A549 (cell line): ENCODE results near the gene IFI27L2. TPM values are rescaled to one million over a fixed set of nuclear protein-coding genes. Genes with fewer than 3 reads are reported as not detected.

Experiments used
- ATAC-seq, 2 experiments: fragments of 200-7000 bp in 1 of 2; fragments of >200 bp in 1 of 2; cut with Nextera tagmentation in 1 of 2; cut with Tn5 transposase in 1 of 2; 3 replicates each; pipeline versions ENCODE4 v1.8.0 to v1.9.1; 2018 to 2020; ENCODE audit warnings: mild to moderate bottlenecking in 1 of 2, moderate library complexity in 1 of 2
- CTCF ChIA-PET: fragments of 300-600 bp; sonication (Branson Sonifier 250); formaldehyde crosslinking; extraction: SDS; loops from one replicate; lab custom pipeline; 2021; ENCODE audit warnings: antibody characterized with exemption, inconsistent platforms; lab: Yijun Ruan, JAX
- POLR2A ChIA-PET: fragments of 350-600 bp; formaldehyde crosslinking; extraction: SDS; loops from one replicate; lab custom pipeline; 2021; ENCODE audit warnings: antibody characterized with exemption, inconsistent platforms; lab: Yijun Ruan, JAX
- DNase-seq, 2 experiments: peaks; one replicate each; pipeline versions ENCODE4 v3.0.0 to v3.0.0-alpha.2; 2011 to 2016; ENCODE audit warnings: low read depth in 1 of 2, low spot score in 1 of 2
- FAIRE-seq: peaks from 2 replicates; lab custom pipeline; 2011; peaks lifted over from hg19 to GRCh38; lab: Jason Lieb, UNC
- H3K27ac ChIP-seq, 2 experiments: fragments of >200 bp; sonication (Bioruptor Twin); formaldehyde crosslinking; 3 replicates each; pipeline ENCODE4 v1.5.1; 2016 to 2017
- H3K4me1 ChIP-seq: fragments of >200 bp; sonication (Bioruptor Twin); formaldehyde crosslinking; 3 replicates; pipeline ENCODE4 v1.6.1; 2016
- H3K4me2 ChIP-seq: fragments of >200 bp; sonication (Bioruptor Twin); formaldehyde crosslinking; 3 replicates; pipeline ENCODE4 v1.6.1; 2016
- H3K4me3 ChIP-seq: fragments of >200 bp; sonication (Bioruptor Twin); formaldehyde crosslinking; 3 replicates; pipeline ENCODE4 v1.5.1; 2016
- H3K9me3 ChIP-seq: fragments of >200 bp; sonication (Bioruptor Twin); formaldehyde crosslinking; 3 replicates; pipeline ENCODE4 v1.6.1; 2016
- CBX2 ChIP-seq: fragments of 200-600 bp; sonication (generic); IDR thresholded peaks from 2 replicates; pipeline ENCODE4 v1.6.1; 2016; ENCODE audit warnings: low read depth, mild to moderate bottlenecking, borderline replicate concordance
- CBX8 ChIP-seq: fragments of 200-600 bp; sonication (generic); IDR thresholded peaks from 2 replicates; pipeline ENCODE4 v1.6.1; 2016
- CEBPB ChIP-seq, 2 experiments: fragments of >200 bp in 1 of 2; sonication (Bioruptor Twin) in 1 of 2; formaldehyde crosslinking in 1 of 2; IDR thresholded peaks; 2 replicates each; pipeline ENCODE4 v1.6.1; 2012 to 2016
- CHD2 ChIP-seq: fragments of 150-350 bp; IDR thresholded peaks from 2 replicates; pipeline ENCODE4 v1.6.1; 2014; ENCODE audit warnings: low read length; ENCODE audit not compliant: partially characterized antibody
- EHMT2 ChIP-seq: fragments of 200-600 bp; sonication (generic); IDR thresholded peaks from 2 replicates; pipeline ENCODE4 v1.6.1; 2016; ENCODE audit warnings: antibody characterized with exemption, low read depth, mild to moderate bottlenecking, moderate library complexity
- FOSB ChIP-seq: fragments of 250-450 bp; sonication (Bioruptor Pico); IDR thresholded peaks from 2 replicates; pipeline ENCODE4 v1.5.0; 2020; ENCODE audit warnings: mild to moderate bottlenecking, moderate library complexity
- FOXS1 ChIP-seq: fragments of 250-450 bp; sonication (Bioruptor Pico); IDR thresholded peaks from 2 replicates; pipeline ENCODE4 v1.5.0; 2020; ENCODE audit warnings: mild to moderate bottlenecking, moderate library complexity
- GATA3 ChIP-seq: IDR thresholded peaks from 2 replicates; pipeline ENCODE4 v1.6.1; 2012; ENCODE audit warnings: borderline replicate concordance
- HDAC2 ChIP-seq: fragments of 200-600 bp; sonication (generic); IDR thresholded peaks from 2 replicates; pipeline ENCODE4 v1.6.1; 2016
- HES2 ChIP-seq: fragments of >200 bp; sonication (Bioruptor Twin); formaldehyde crosslinking; IDR thresholded peaks from 2 replicates; pipeline ENCODE4 v1.6.1; 2016
- HOXB13 ChIP-seq: fragments of 250-450 bp; sonication (Bioruptor Pico); IDR thresholded peaks from 2 replicates; pipeline ENCODE4 v1.5.0; 2020; ENCODE audit warnings: low read depth, mild to moderate bottlenecking, moderate library complexity
- HOXB5 ChIP-seq: fragments of 250-450 bp; sonication (Bioruptor Pico); IDR thresholded peaks from 2 replicates; pipeline ENCODE4 v1.5.0; 2020; ENCODE audit warnings: mild to moderate bottlenecking, moderate library complexity
- MAFK ChIP-seq: fragments of 450-650 bp; IDR thresholded peaks from 2 replicates; pipeline ENCODE4 v1.6.1; 2014; ENCODE audit not compliant: partially characterized antibody
- MAZ ChIP-seq: fragments of 150-350 bp; IDR thresholded peaks from 2 replicates; pipeline ENCODE4 v1.6.1; 2014; ENCODE audit warnings: antibody characterized with exemption, low read depth, low read length, borderline replicate concordance
- NFE2L2 ChIP-seq: fragments of 150-350 bp; conservative IDR thresholded peaks from 2 replicates; pipeline ENCODE4 v1.6.1; 2014; ENCODE audit warnings: low read length
- POLR2A ChIP-seq: IDR thresholded peaks from 2 replicates; pipeline ENCODE4 v1.6.1; 2012; ENCODE audit warnings: mild to moderate bottlenecking, low read length
- RAD21 ChIP-seq, 2 experiments: fragments of >200 bp in 1 of 2; sonication (Bioruptor Twin) in 1 of 2; formaldehyde crosslinking in 1 of 2; IDR thresholded peaks in 1 of 2; conservative IDR thresholded peaks in 1 of 2; 2 replicates in 1 of 2; 3 replicates in 1 of 2; pipeline ENCODE4 v1.6.1; 2012 to 2018; ENCODE audit warnings: inconsistent platforms in 1 of 2
- RNF2 ChIP-seq: fragments of 200-600 bp; sonication (generic); IDR thresholded peaks from 2 replicates; pipeline ENCODE4 v1.6.1; 2016; ENCODE audit warnings: low read depth, mild to moderate bottlenecking, antibody characterized with exemption, moderate library complexity, borderline replicate concordance
- ZFP36 ChIP-seq: fragments of 450-650 bp; IDR thresholded peaks from 2 replicates; pipeline ENCODE4 v1.6.1; 2014; ENCODE audit warnings: borderline replicate concordance; ENCODE audit not compliant: partially characterized antibody
- WGBS: methylation state at CpG from one replicate; pipeline ENCODE4 v1.1.6; 2017; ENCODE audit errors: missing lambda C conversion rate; 5-methylcytosine and 5-hydroxymethylcytosine counted together
- polyA plus RNA-seq, 4 experiments: library from polyadenylated mRNA; depleted of rRNA in 3 of 4; stranded (reverse); fragments of >200 nt; fragmentation: RNase III in 1 of 4; extraction: RNeasy Plus Mini Kit Qiagen cat#74134 plus additional on column Dnase treatment in 1 of 4; gene quantifications; 2 replicates in 3 of 4; 3 replicates in 1 of 4; pipeline ENCODE4 v1.2.3, GENCODE V29; 2011 to 2017
- TF ChIP-seq, protein P1 (sequence below): fragments of 250-450 bp; sonication (Bioruptor Pico); IDR thresholded peaks from 2 replicates; pipeline ENCODE4 v1.5.0; 2020; ENCODE audit warnings: low read depth, mild to moderate bottlenecking, moderate library complexity
- TF ChIP-seq, protein P2 (sequence below): fragments of 250-450 bp; sonication (Bioruptor Pico); IDR thresholded peaks from 2 replicates; pipeline ENCODE4 v1.5.0; 2021; ENCODE audit warnings: mild to moderate bottlenecking, moderate library complexity, borderline replicate concordance

Gene IFI27L2
- polyA plus RNA-seq, 2 of the 4 experiments (the other 2 are of a cell fraction) = 20.3 to 64.4 TPM

GRCh38 chr14:94145902-94146527 is 16.6 kb upstream of the IFI27L2 start:
- ATAC-seq (no peak), FAIRE-seq (no peak), DNase-seq (no peak)
- Histone ChIP-seq H3K4me1 (no peaks in the 10 kb centered on the region), H3K27ac (no peak overlapping the region), H3K4me3 (no peak overlapping the region), H3K4me2 (no peak overlapping the region), H3K9me3 (no peaks in the 10 kb centered on the region)
- WGBS = 37% methylated on average over 6 of the region's 6 CpGs
- TF ChIP-seq ZFP36 (no peak), RNF2 (no peak), MAFK (peak; percentile 90), NFE2L2 (no peak)
- CTCF ChIA-PET = interaction anchor here (0.8 to 1.3 kb wide), 2 partner anchors 9 to 14 kb away, joined by 3 to 5 read pairs; no protein-coding TSS in a partner anchor
- POLR2A ChIA-PET = no interaction called here

DNA sequence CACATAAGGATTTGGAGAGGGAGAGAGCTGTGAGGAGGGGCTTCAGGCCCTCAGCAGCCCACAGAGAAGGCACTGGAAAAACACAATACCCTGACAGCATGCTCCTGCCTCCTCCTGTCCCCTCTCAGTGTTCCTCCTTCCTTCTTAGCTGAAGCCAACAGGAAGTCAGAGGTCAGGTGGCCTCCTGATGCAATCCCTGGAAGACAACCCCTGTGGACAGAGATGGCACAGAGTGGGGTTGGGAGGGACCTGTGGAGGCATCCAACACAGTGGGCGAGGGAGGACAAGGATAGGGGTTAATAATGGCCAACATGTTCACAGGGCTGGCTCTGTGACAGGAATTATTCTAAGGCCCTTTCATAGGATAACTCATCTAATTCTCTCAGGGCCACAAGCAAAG is 15.4 kb upstream of the IFI27L2 start:
- Histone ChIP-seq H3K9me3 (no peaks in the 10 kb centered on the region), H3K4me3 (no peak overlapping the region), H3K4me1 (no peaks in the 10 kb centered on the region), H3K4me2 (no peak overlapping the region), H3K27ac (no peak overlapping the region; a peak in 1 of 6 replicates)
- WGBS = 27% methylated on average over 1 of the region's 1 CpG
- CTCF ChIA-PET = interaction anchor here (0.6 kb wide), 1 partner anchor 12 kb away, joined by 3 read pairs; no protein-coding TSS in a partner anchor
- TF ChIP-seq POLR2A (no peak), EHMT2 (no peak), FOSB (CRISPR knock-in tag) (no peak), HES2 (no peak), CHD2 (no peak), FOXS1 (CRISPR knock-in tag) (no peak), CEBPB (IDR thresholded peaks at IDR 0.05) (no peak), MAZ (no peak), HOXB5 (CRISPR knock-in tag) (no peak), RNF2 (no peak), HDAC2 (no peak), RAD21 (conservative IDR thresholded peaks at IDR 0.05 in 1 of 2, IDR thresholded peaks at IDR 0.05 in 1 of 2) (no peak), GATA3 (no peak), HOXB13 (no peak), NFE2L2 (no peak), ZFP36 (no peak), CBX2 (no peak)
- TF ChIP-seq, protein P1, sequence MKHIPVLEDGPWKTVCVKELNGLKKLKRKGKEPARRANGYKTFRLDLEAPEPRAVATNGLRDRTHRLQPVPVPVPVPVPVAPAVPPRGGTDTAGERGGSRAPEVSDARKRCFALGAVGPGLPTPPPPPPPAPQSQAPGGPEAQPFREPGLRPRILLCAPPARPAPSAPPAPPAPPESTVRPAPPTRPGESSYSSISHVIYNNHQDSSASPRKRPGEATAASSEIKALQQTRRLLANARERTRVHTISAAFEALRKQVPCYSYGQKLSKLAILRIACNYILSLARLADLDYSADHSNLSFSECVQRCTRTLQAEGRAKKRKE (CRISPR knock-in tag) = no peak
- no peak for FAIRE-seq
- ATAC-seq = no peak
- DNase-seq = no peak
- POLR2A ChIA-PET = no interaction called here

DNA sequence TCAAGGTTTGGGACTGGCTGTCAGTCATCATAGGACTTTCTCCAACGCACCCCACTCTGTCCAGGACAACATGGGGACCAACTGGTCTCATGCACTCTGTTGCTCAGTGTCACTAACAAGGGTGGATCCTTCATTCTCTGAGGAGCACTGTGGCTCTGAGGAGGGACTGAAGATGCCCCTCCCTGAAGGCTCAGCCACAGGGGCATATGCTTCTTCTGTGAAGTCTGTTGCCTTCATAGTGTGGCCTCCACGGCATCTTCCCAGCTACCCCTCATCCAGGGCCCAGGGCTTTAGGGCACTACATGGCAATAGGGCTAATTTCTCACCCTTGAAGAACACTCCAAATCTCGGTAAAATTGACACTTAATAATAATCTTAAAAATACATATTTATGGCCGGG is 14.3 kb upstream of the IFI27L2 start:
- WGBS = 52% methylated on average over 4 of the region's 4 CpGs
- TF ChIP-seq CBX8 = no peak
- TF ChIP-seq, all 56 proteins: peak for 0
- Histone ChIP-seq H3K9me3 (no peaks in the 10 kb centered on the region), H3K4me3 (no peak overlapping the region), H3K4me1 (no peaks in the 10 kb centered on the region), H3K4me2 (no peak overlapping the region), H3K27ac (no peak overlapping the region)
- CTCF ChIA-PET = interaction anchor here (0.9 to 2.1 kb wide), 3 partner anchors 15 to 108 kb away, joined by 3 to 9 read pairs (median 4); no protein-coding TSS in a partner anchor
- DNase-seq (no peak), FAIRE-seq (no peak), ATAC-seq (no peak)
- POLR2A ChIA-PET = no interaction called here

GRCh38 chr14:94143239-94143638 is 13.8 kb upstream of the IFI27L2 start:
- ATAC-seq (peak; percentile 43 to 74; a peak in 4 of 6 replicates), DNase-seq (no peak), FAIRE-seq (no peak)
- H3K4me1 ChIP-seq = no peaks in the 10 kb centered on the region
- no peak overlapping the region for H3K4me3 ChIP-seq
- TF ChIP-seq RAD21 (conservative IDR thresholded peaks at IDR 0.05 in 1 of 2, IDR thresholded peaks at IDR 0.05 in 1 of 2) = peak in 1 of 2 experiments; percentile 21; a peak in 1 of 5 replicates
- TF ChIP-seq, protein P2, sequence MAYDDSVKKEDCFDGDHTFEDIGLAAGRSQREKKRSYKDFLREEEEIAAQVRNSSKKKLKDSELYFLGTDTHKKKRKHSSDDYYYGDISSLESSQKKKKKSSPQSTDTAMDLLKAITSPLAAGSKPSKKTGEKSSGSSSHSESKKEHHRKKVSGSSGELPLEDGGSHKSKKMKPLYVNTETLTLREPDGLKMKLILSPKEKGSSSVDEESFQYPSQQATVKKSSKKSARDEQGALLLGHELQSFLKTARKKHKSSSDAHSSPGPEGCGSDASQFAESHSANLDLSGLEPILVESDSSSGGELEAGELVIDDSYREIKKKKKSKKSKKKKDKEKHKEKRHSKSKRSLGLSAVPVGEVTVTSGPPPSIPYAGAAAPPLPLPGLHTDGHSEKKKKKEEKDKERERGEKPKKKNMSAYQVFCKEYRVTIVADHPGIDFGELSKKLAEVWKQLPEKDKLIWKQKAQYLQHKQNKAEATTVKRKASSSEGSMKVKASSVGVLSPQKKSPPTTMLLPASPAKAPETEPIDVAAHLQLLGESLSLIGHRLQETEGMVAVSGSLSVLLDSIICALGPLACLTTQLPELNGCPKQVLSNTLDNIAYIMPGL (CRISPR knock-in tag) = no peak
- 71% methylated on average over 3 of the region's 3 CpGs for WGBS
- POLR2A ChIA-PET = no interaction called here
- CTCF ChIA-PET = interaction anchor here (0.9 to 2.7 kb wide), 8 partner anchors 15 to 210 kb away, joined by 3 to 11 read pairs (median 3); no protein-coding TSS in a partner anchor
- no peak overlapping the region for H3K27ac ChIP-seq
- H3K4me2 ChIP-seq = no peak overlapping the region
- H3K9me3 ChIP-seq = no peaks in the 10 kb centered on the region
